PC-9 (cell line): ENCODE results near the gene ZNF516. TPM values are rescaled to one million over a fixed set of nuclear protein-coding genes. Genes with fewer than 3 reads are reported as not detected.

Experiments used
- BruUV-seq: library from RNA; stranded (reverse); fragments of 400-500 nt; replicated peaks from 2 replicates; lab custom pipeline; 2021; lab: Mats Ljungman, UMichigan
- CTCF ChIA-PET: fragments of 300-600 bp; sonication (Branson Sonifier 250); formaldehyde crosslinking; loops from one replicate; lab custom pipeline; 2022; ENCODE audit warnings: antibody characterized with exemption; lab: Charles Lee
- POLR2A ChIA-PET: fragments of 300-600 bp; sonication (Branson Sonifier 250); formaldehyde crosslinking; loops from one replicate; lab custom pipeline; 2022; ENCODE audit warnings: antibody characterized with exemption; ENCODE audit not compliant: unreplicated experiment; lab: Charles Lee
- DNase-seq, 2 experiments: peaks; one replicate each; pipeline versions ENCODE4 v3.0.0 to v3.0.0-alpha.2; 2015 to 2022; ENCODE audit warnings: mixed read lengths in 1 of 2
- H2AFZ ChIP-seq: fragments of 200-600 bp; sonication (generic); 2 replicates; pipeline ENCODE4 v1.8.1; 2017; ENCODE audit warnings: antibody characterized with exemption
- H3F3A ChIP-seq: fragments of 200-600 bp; sonication (generic); 2 replicates; pipeline ENCODE4 v1.8.1; 2017; ENCODE audit warnings: antibody characterized with exemption, mild to moderate bottlenecking, low read depth; ENCODE audit not compliant: insufficient read depth
- H3K27ac ChIP-seq: fragments of 200-600 bp; sonication (generic); 2 replicates; pipeline ENCODE4 v1.6.1; 2016; ENCODE audit warnings: mixed run types
- H3K27me3 ChIP-seq: fragments of 200-600 bp; sonication (generic); 2 replicates; pipeline ENCODE4 v1.6.1; 2016; ENCODE audit warnings: low read depth, mixed run types; ENCODE audit not compliant: insufficient read depth
- H3K36me3 ChIP-seq: fragments of 200-600 bp; sonication (generic); 2 replicates; pipeline ENCODE4 v1.6.1; 2016; ENCODE audit warnings: low read depth, mixed run types
- H3K4me1 ChIP-seq: fragments of 200-600 bp; sonication (generic); replicated peaks from 2 replicates; pipeline ENCODE4 v1.6.1; 2016; ENCODE audit warnings: mixed run types; ENCODE audit not compliant: insufficient read depth
- H3K4me2 ChIP-seq: fragments of 200-600 bp; sonication (generic); 2 replicates; pipeline ENCODE4 v1.6.1; 2017; ENCODE audit warnings: mixed run types
- H3K4me3 ChIP-seq: fragments of 200-600 bp; sonication (generic); 2 replicates; pipeline ENCODE4 v1.6.1; 2016; ENCODE audit warnings: mixed run types
- H3K79me2 ChIP-seq: fragments of 200-600 bp; sonication (generic); 2 replicates; pipeline ENCODE4 v1.6.1; 2017; ENCODE audit warnings: low read depth, mixed run types
- H3K9me2 ChIP-seq: fragments of 200-600 bp; sonication (generic); 2 replicates; pipeline ENCODE4 v1.8.1; 2017; ENCODE audit warnings: mild to moderate bottlenecking; ENCODE audit not compliant: insufficient read depth
- H3K9me3 ChIP-seq: fragments of 200-600 bp; sonication (generic); 2 replicates; pipeline ENCODE4 v1.8.1; 2016; ENCODE audit warnings: low read depth; ENCODE audit not compliant: insufficient read depth
- H4K20me1 ChIP-seq: fragments of 200-600 bp; sonication (generic); 2 replicates; pipeline ENCODE4 v1.8.1; 2017; ENCODE audit not compliant: insufficient read depth
- CTCF ChIP-seq: fragments of 200-600 bp; sonication (generic); conservative IDR thresholded peaks from 2 replicates; pipeline ENCODE4 v1.6.1; 2017; ENCODE audit warnings: mixed run types, antibody characterized with exemption, mild to moderate bottlenecking, moderate library complexity
- EZH2 ChIP-seq: fragments of 200-600 bp; sonication (generic); IDR thresholded peaks from 2 replicates; pipeline ENCODE4 v1.8.0; 2017; ENCODE audit warnings: antibody characterized with exemption, low read depth
- intact Hi-C: fragments of 100-400 bp; cut with micrococcal nuclease; formaldehyde crosslinking; loops from one replicate; pipeline ENCODE4 v1.10.0; 2022; ENCODE audit not compliant: unreplicated experiment
- total RNA-seq: library from RNA; stranded (reverse); gene quantifications from 2 replicates; pipeline ENCODE4 v1.2.3, GENCODE V29; 2021

Gene ZNF516
- total RNA-seq, 1 experiment from 2014 or later: 32.7 TPM

DNA sequence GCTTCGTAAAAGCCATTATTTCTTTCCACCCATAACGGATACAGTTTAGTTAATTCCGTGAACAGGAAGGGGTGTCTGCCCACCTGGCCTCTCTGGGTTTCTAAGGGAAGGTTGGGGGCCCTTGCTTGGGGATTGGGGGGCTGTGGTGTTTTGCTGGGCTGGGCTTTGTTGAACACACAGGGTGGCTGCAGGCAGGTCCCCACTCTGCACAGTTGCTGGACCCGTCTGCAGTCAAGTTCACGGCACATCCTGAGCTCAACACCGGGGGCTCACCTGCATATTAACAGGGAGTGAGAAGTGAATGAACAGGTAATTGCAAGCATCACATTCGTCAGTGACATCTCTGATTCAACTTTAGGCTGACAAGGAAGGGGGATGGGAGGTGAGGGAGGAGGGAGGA is 109.0 kb downstream of the ZNF516 start:
- intact Hi-C loops: no loop called here
- no peak overlapping the region for H3K4me3 ChIP-seq
- BruUV-seq: no TSS peak
- no peaks in the 10 kb centered on the region for H3K9me2 ChIP-seq
- H3K79me2 ChIP-seq: peaks cover 22% of the 10 kb centered on the region; the same call in 1 of the 2 replicates
- no peaks in the 10 kb centered on the region for H3K27me3 ChIP-seq
- H3K27ac ChIP-seq: no peak overlapping the region
- TF ChIP-seq CTCF (no peak), EZH2 (no peak)
- no peaks in the 10 kb centered on the region for H3K36me3 ChIP-seq
- H2AFZ ChIP-seq: no peak overlapping the region
- peaks cover 25% of the 10 kb centered on the region for H4K20me1 ChIP-seq
- CTCF ChIA-PET: no interaction called here
- no peaks in the 10 kb centered on the region for H3K9me3 ChIP-seq
- H3K4me1 ChIP-seq: no peaks in the 10 kb centered on the region
- POLR2A ChIA-PET: no interaction called here
- H3F3A ChIP-seq: no peaks in the 10 kb centered on the region
- H3K4me2 ChIP-seq: no peak overlapping the region
- DNase-seq: no peak

DNA sequence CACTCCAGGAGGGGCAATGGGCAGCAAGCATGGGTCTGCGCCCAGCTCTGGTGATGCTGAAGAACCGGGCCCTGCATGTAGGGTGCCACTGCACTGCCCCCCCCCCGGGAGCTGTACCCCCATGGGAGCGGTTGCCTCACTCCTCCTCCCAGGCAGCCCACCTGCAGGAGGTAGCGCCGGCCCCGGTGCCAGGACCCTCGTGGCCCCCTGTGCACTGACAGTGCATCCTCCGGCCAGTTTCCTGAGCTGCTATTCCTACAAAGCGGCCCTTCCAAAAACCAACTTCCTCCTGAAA is 109.4 kb downstream of the ZNF516 start:
- Histone ChIP-seq H3K9me2 (no peaks in the 10 kb centered on the region), H3K27me3 (no peaks in the 10 kb centered on the region), H2AFZ (no peak overlapping the region), H3K9me3 (no peaks in the 10 kb centered on the region), H3K4me2 (no peak overlapping the region), H3K27ac (no peak overlapping the region), H4K20me1 (peaks cover 25% of the 10 kb centered on the region), H3K4me1 (no peaks in the 10 kb centered on the region), H3K36me3 (no peaks in the 10 kb centered on the region), H3K79me2 (0 out of 2 replicates have a peak, but pooled peaks cover 19% of the 10 kb centered on the region), H3K4me3 (no peak overlapping the region), H3F3A (no peaks in the 10 kb centered on the region)
- ChIA-PET CTCF (no interaction called here), POLR2A (no interaction called here)
- no peak for DNase-seq
- intact Hi-C loops: no loop called here
- BruUV-seq: no TSS peak
- TF ChIP-seq EZH2 (no peak), CTCF (no peak)

- no peak overlapping the region for H3K4me3 ChIP-seq
- CTCF ChIA-PET: no interaction called here
- intact Hi-C loops: no loop called here
- H2AFZ ChIP-seq: no peak overlapping the region
- no peak overlapping the region for H3K27ac ChIP-seq
- POLR2A ChIA-PET: no interaction called here
- no peaks in the 10 kb centered on the region for H3K9me3 ChIP-seq
- H4K20me1 ChIP-seq: peaks cover 25% of the 10 kb centered on the region
- H3K9me2 ChIP-seq: no peaks in the 10 kb centered on the region
- H3K4me2 ChIP-seq: no peak overlapping the region
- no TSS peak for BruUV-seq
- H3K79me2 ChIP-seq: 0 out of 2 replicates have a peak, but pooled peaks cover 16% of the 10 kb centered on the region
- H3K36me3 ChIP-seq: no peaks in the 10 kb centered on the region
- H3K4me1 ChIP-seq: no peaks in the 10 kb centered on the region
- H3F3A ChIP-seq: no peaks in the 10 kb centered on the region
- no peak for DNase-seq
- TF ChIP-seq EZH2 (no peak), CTCF (no peak)
- H3K27me3 ChIP-seq: no peaks in the 10 kb centered on the region
These were observed 110.0 kb downstream of the ZNF516 start for GRCh38 chr18:76384861-76385680.
